ENCODE measurements around the gene TMEM267. TPM values are rescaled to one million over a fixed set of nuclear protein-coding genes. Genes with fewer than 3 reads are reported as not detected.
"Not testable (repeated sequence)": the region's sequence is repeated elsewhere in the genome, so short reads cannot be mapped to it uniquely, and the experiment has no call there.

Gene TMEM267
- 10 to 100 TPM in 3 of 8 experiments, 1 to 10 TPM in 5; 5.7 to 20.2 (median 9.0) TPM for total RNA-seq

DNA sequence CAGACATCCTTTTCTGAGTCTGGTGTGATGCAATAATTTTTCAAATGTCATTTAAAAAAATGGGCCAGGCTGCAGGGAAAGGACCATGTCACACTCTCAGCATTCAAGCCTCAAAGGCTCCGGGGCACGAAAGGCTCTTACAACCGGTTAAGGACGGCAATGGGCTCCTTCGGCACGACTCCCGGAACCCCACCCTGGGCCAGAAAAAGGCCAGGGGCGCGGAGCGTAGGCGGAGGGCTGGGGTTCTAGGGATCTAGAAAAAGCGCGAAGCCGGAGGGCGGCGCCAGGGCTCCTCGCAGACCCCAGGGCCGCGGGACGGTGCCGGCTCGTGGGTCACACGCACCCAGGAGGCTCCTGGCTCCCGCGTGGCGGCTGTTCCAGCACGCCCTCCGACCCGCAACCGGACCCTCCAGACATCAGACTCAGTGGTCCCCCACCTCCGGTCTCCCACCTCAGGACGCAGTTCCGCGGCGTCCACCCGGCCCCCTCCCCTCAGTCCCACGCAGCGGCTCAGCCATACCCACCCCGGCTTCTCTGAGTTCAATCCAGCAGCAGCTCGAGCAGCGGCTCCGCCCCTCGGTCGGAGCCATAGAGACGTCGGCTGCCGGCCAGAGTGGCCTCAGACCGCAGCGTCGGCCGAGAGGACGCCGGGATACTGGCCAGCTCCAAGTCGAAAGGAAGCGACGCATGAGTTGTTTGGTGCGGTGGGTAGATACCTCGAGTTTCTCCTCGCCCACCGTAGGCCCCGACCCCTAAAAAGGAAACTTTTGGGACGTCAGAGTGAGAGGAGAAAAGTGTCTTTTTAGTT, at the start of gene TMEM267:
Gene TMEM267, minus strand, starts transcription at position 568 of the 808 bp plus-strand sequence. CDS start 29,896 bp downstream, outside the sequence.
- peak; percentile 84 to 97 (median 96) for ATAC-seq (replicated peaks in 6 of 8)
- in situ Hi-C loops (cut with MboI; ENCODE audit: low pct_unique_long_range_greater_than_20kb in 2 of 9, low sequenced_read_pairs in 9 of 9, unreplicated experiment in 9 of 9), result no loop called here
- H3K4me3 ChIP-seq, result peak within 1 kb of the TSS; percentile 50 to 87 (median 65)
- WGBS, 10 experiments, result 0 to 4% (median 0%) methylated on average over 1 to 25 of the region's 62 CpGs; no CpG with 5 or more reads in 2 of the 10 experiments
- peaks cover 0 to 10% of the 10 kb centered on the region in 2 donors for H3K4me1 ChIP-seq (replicated peaks in 1 of 2)
- peak within 1 kb of the TSS; percentile 80 to 89 for H3K27ac ChIP-seq

DNA sequence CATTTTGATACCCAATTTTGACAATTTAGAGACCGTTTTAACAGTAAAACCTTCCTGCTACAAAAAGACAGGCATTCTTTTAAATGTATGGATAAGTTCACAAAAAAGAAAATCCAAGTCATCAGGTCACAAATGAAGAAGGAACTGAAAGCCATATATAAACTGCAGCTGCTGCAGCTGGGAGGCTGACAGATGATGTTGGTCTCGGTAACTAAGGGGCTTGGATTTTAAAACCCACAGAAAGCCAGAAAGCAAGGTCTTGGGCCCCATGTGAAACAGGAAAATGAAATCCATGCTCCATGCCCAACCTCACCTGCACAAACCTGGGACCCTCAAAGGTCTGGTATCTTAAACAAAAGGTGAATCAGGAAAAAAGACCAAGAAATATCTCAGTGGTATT, 47.0 kb upstream of the TMEM267 start:
- no peak overlapping the region for H3K4me3 ChIP-seq
- no peaks in the 10 kb centered on the region for H3K4me1 ChIP-seq (replicated peaks in 1 of 2)
- ATAC-seq (replicated peaks in 6 of 8), result no peak
- 92 to 100% (median 100%) methylated on average over 1 to 2 of the region's 2 CpGs; no CpG with 5 or more reads in 1 of the 10 experiments for WGBS, 10 experiments
- H3K27ac ChIP-seq, result no peak overlapping the region
- in situ Hi-C loops (cut with MboI; ENCODE audit: low pct_unique_long_range_greater_than_20kb in 2 of 9, low sequenced_read_pairs in 9 of 9, unreplicated experiment in 9 of 9), result no loop called here

DNA sequence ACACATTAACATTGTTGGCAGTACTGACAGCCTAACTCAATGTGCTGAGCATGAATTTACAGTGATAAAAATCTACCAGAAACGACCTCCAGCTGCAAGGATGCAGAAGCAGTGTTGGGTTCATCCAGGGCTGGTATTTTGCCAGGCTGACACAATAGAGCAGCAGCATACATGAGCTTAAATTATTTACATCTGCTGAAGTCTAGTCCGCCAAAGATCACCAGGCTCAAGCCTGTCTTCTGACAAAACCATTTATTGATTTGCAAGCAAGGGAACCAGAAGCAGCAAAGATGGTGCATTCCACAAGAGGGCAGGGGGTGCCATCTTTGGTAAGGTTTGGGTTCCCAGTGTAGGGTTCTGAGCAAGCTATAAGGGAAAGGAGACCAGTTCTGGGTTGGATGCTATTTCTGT, 40.0 kb upstream of the TMEM267 start:
- H3K4me1 ChIP-seq (replicated peaks in 1 of 2), result no peaks in the 10 kb centered on the region
- no peak overlapping the region for H3K27ac ChIP-seq
- in situ Hi-C loops (cut with MboI; ENCODE audit: low pct_unique_long_range_greater_than_20kb in 2 of 9, low sequenced_read_pairs in 9 of 9, unreplicated experiment in 9 of 9), result no loop called here
- H3K4me3 ChIP-seq, result no peak overlapping the region
- WGBS, 10 experiments, result 0 to 90% (median 79%) methylated on average over 1 to 2 of the region's 2 CpGs; no CpG with 5 or more reads in 2 of the 10 experiments
- peak in 3 of 8 experiments; percentile 29 to 44 (median 31) for ATAC-seq (replicated peaks in 6 of 8)

- peaks cover 4% of the 10 kb centered on the region in 2 donors for H3K4me1 ChIP-seq (replicated peaks in 1 of 2)
- H3K27ac ChIP-seq, result no peak overlapping the region
- ATAC-seq (replicated peaks in 6 of 8), result no peak
- H3K4me3 ChIP-seq, result no peak overlapping the region
- 86 to 100% (median 100%) methylated on average over 1 of the region's 1 CpG; no CpG with 5 or more reads in 2 of the 10 experiments for WGBS, 10 experiments
- in situ Hi-C loops (cut with MboI; ENCODE audit: low pct_unique_long_range_greater_than_20kb in 2 of 9, low sequenced_read_pairs in 9 of 9, unreplicated experiment in 9 of 9), result no loop called here
These were observed 37.0 kb upstream of the TMEM267 start for GRCh38 chr5:43520615-43521014.

DNA sequence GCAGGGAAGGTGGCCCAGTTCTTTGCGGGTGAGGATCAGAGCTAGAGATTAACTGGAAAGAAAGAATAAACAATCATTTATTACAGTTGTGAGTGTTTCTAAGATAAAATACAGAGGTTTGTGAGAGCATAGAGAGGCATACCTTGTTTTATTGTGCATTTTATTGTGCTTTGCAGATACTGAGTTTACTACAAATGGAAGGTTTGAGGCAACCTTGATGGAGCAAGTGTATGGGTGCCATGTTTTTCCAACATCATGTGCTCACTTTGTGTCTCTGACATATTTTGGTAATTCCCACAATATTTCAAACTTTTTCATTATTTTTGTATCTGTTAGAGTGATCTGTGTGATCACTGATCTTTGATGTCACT, 32.0 kb upstream of the TMEM267 start:
- Histone ChIP-seq H3K27ac (peak overlapping the region in 1 of 2 donors; percentile 75), H3K4me3 (peak overlapping the region; percentile 45 to 63 (median 60)), H3K4me1 (replicated peaks in 1 of 2) (peaks cover 5 to 16% of the 10 kb centered on the region in 2 donors)
- 7 to 100% (median 50%) methylated on average over 1 of the region's 1 CpG; no CpG with 5 or more reads in 3 of the 10 experiments for WGBS, 10 experiments
- ATAC-seq (replicated peaks in 6 of 8), result no peak
- in situ Hi-C loops (cut with MboI; ENCODE audit: low pct_unique_long_range_greater_than_20kb in 2 of 9, low sequenced_read_pairs in 9 of 9, unreplicated experiment in 9 of 9), result no loop called here

DNA sequence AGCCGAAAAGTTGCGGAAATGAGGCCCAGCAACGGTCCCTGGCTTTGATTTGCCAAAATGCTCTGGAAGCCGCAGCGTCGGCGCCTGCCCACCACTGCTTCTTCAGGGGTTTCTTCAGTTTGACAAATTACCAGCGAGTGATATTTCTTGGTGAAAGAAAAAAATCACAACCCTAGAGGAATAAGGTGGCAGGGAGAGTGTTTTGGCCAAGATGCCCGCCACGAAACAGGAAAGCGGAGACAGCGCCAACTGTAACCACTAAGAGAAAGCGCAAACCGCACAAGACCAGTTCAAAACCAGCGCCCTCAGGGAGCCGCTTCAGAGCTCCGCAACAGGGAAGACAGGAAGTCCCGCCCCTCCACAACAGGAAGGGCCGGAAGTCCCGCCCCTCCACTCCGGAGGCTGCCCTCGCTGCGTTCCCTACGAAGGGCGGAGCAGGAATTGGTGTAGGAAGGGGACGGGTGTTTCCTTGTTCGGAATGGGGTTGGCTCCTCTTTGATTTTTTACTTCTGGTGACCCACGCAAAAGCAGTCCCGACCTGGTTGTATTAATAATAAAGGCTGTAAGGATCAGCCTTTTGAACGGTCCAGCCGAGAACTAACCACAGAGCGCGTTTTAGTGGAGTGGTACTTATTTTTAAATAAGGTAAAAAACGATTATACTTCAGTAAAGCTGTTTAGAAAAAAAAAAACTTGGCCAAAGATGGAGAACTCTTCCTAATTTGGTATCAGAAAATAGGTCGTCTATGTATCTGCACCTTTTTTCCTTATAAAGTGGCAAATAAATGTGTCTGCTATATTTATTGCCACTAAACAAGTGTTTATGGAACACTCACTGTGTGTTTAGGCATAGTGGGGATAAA, 31.4 kb upstream of the TMEM267 start, which contains the start of gene C5orf34:
Gene C5orf34, minus strand, starts transcription at position 333 of the 862 bp plus-strand sequence. CDS start 5,809 bp downstream, outside the sequence.
- H3K4me1 ChIP-seq (replicated peaks in 1 of 2), result peaks cover 5 to 16% of the 10 kb centered on the region in 2 donors
- peak within 1 kb of the TSS; percentile 39 to 75 for H3K27ac ChIP-seq
- WGBS, 10 experiments, result 0 to 2% (median 0%) methylated on average over 1 to 19 of the region's 35 CpGs; no CpG with 5 or more reads in 1 of the 10 experiments
- in situ Hi-C loops (cut with MboI; ENCODE audit: low pct_unique_long_range_greater_than_20kb in 2 of 9, low sequenced_read_pairs in 9 of 9, unreplicated experiment in 9 of 9), result no loop called here
- H3K4me3 ChIP-seq, result peak within 1 kb of the TSS; percentile 45 to 63 (median 60)
- ATAC-seq (replicated peaks in 6 of 8), result peak; percentile 98 to 100 (median 99)

DNA sequence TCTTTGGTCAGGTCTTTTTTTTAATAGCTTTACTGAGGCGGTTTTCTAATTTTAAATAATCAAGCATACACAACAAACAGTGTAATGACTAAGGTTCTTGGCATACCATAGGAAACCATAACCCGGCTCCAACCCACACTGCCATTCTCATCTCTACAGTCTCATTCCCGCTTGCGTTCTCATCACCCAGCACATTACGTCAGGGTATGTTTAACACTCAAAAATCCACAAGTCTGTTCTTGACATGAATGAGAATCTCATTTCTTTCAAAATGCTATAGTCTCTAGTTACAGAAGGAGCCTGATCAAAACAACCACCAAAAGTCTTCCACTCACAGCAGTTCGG, 30.8 kb upstream of the TMEM267 start:
- peak; percentile 35 to 56 (median 51) for ATAC-seq (replicated peaks in 6 of 8)
- Histone ChIP-seq H3K4me3 (peak overlapping the region; percentile 45 to 63 (median 60)), H3K4me1 (replicated peaks in 1 of 2) (peaks cover 5 to 16% of the 10 kb centered on the region in 2 donors), H3K27ac (peak overlapping the region; percentile 4 to 65)
- 0 to 3% (median 0%) methylated on average over 1 to 6 of the region's 6 CpGs; no CpG with 5 or more reads in 2 of the 10 experiments for WGBS, 10 experiments
- in situ Hi-C loops (cut with MboI; ENCODE audit: low pct_unique_long_range_greater_than_20kb in 2 of 9, low sequenced_read_pairs in 9 of 9, unreplicated experiment in 9 of 9), result no loop called here

- in situ Hi-C loops (cut with MboI; ENCODE audit: low pct_unique_long_range_greater_than_20kb in 2 of 9, low sequenced_read_pairs in 9 of 9, unreplicated experiment in 9 of 9), result no loop called here
- no peak for ATAC-seq (replicated peaks in 6 of 8)
- 0 to 40% (median 6%) methylated on average over 1 to 4 of the region's 4 CpGs for WGBS, 10 experiments
- Histone ChIP-seq H3K27ac (peak overlapping the region in 1 of 2 donors; percentile 65), H3K4me3 (peak overlapping the region; percentile 45 to 63 (median 60)), H3K4me1 (replicated peaks in 1 of 2) (peaks cover 5 to 16% of the 10 kb centered on the region in 2 donors)
These were observed 30.4 kb upstream of the TMEM267 start for GRCh38 chr5:43514025-43514424.

DNA sequence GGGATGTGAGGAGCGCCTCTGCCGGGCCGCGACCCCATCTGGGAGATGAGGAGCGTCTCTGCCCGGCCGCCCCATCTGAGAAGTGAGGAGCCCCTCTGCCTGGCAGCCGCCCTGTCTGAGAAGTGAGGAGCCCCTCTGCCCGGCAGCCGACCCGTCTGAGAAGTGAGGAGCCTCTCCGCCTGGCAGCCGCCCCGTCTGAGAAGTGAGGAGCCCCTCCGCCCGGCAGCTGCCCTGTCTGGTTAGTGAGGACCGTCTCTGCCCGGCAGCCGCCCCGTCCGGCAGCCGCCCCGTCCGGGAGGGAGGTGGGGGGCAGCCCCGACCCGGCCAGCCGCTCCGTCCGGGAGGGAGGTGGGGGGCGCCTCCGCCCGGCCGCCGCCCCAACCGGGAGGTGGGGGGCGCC, 27.4 kb upstream of the TMEM267 start:
- H3K27ac ChIP-seq; in situ Hi-C loops (cut with MboI; ENCODE audit: low pct_unique_long_range_greater_than_20kb in 2 of 9, low sequenced_read_pairs in 9 of 9, unreplicated experiment in 9 of 9); H3K4me3 ChIP-seq; ATAC-seq (replicated peaks in 6 of 8): not testable (repeated sequence)
- peaks cover 5 to 16% of the 10 kb centered on the region in 2 donors for H3K4me1 ChIP-seq (replicated peaks in 1 of 2)
- whole genome bisulfite sequencing, 10 experiments, result no CpG with 5 or more reads among the region's 36 CpGs

GRCh38 chr5:43498581-43498980, 14.9 kb upstream of the TMEM267 start:
- 75 to 100% (median 100%) methylated on average over 1 to 2 of the region's 2 CpGs for WGBS, 10 experiments
- ATAC-seq (replicated peaks in 6 of 8), result no peak
- in situ Hi-C loops (cut with MboI; ENCODE audit: low pct_unique_long_range_greater_than_20kb in 2 of 9, low sequenced_read_pairs in 9 of 9, unreplicated experiment in 9 of 9), result no loop called here
- no peak overlapping the region for H3K4me3 ChIP-seq
- no peak overlapping the region for H3K27ac ChIP-seq
- H3K4me1 ChIP-seq (replicated peaks in 1 of 2), result no peaks in the 10 kb centered on the region

DNA sequence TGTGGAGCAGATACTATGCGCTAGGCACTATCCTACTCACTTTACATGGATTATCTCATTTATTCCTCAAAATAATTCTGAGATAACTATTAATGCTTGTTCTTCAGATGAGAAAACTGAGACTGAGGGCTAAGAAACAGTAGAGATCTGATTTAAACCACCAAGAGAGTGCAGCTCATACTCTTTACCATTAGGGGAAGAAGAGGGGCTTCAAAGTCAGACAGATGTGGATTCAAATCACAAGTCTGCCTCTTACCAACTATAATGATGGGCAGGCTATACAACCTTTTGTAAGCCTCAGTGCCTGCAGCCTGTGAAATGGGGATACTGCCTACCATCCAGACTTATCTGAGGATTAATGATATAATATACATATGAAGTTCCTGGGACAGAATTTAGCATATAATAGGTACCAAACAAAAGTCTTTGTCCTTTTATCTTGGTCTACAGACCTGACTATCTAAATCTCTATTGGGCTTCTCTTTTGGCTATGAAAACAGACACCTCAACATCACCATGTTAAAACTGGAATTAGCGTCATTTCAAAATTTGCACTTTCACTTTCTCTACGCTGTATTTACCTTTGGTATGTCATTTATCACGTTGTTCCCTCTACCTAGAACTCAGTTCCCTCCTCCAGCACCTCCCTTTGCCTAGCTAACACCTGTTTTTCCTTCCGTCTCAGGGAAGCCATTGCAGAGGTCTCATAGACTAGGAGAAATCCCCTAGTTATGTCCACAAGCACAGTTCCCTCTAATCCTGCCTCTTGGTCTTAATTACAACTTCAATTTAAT, 13.8 kb upstream of the TMEM267 start:
- WGBS, 10 experiments, result 78 to 100% (median 92%) methylated on average over 1 to 5 of the region's 5 CpGs; no CpG with 5 or more reads in 1 of the 10 experiments
- ATAC-seq (replicated peaks in 6 of 8), result no peak
- H3K4me3 ChIP-seq, result no peak overlapping the region
- H3K27ac ChIP-seq, result no peak overlapping the region
- in situ Hi-C loops (cut with MboI; ENCODE audit: low pct_unique_long_range_greater_than_20kb in 2 of 9, low sequenced_read_pairs in 9 of 9, unreplicated experiment in 9 of 9), result no loop called here
- no peaks in the 10 kb centered on the region for H3K4me1 ChIP-seq (replicated peaks in 1 of 2)

- in situ Hi-C loops (cut with MboI; ENCODE audit: low pct_unique_long_range_greater_than_20kb in 2 of 9, low sequenced_read_pairs in 9 of 9, unreplicated experiment in 9 of 9), result no loop called here
- Histone ChIP-seq H3K4me1 (replicated peaks in 1 of 2) (no peaks in the 10 kb centered on the region), H3K27ac (no peak overlapping the region), H3K4me3 (no peak overlapping the region)
- ATAC-seq (replicated peaks in 6 of 8), result no peak
- 92 to 100% (median 100%) methylated on average over 1 of the region's 1 CpG; no CpG with 5 or more reads in 1 of the 10 experiments for WGBS, 10 experiments
These were observed 7.7 kb upstream of the TMEM267 start for GRCh38 chr5:43491326-43491725.

Data from motor neuron (in vitro differentiated cells).